CD4-positive, alpha-beta T cell treated with Interleukin-17A for 1 hour (primary cell): ENCODE results near the gene RSPH9.

Source experiments
- DNase-seq: peaks from one replicate; pipeline ENCODE4 v3.0.0-alpha.2; 2020

Gene RSPH9

GRCh38 chr6:43714311-43715055 lies 69.6 kb downstream of the RSPH9 start:
- no peak for DNase-seq

GRCh38 chr6:43715056-43715788 lies 70.4 kb downstream of the RSPH9 start:
- DNase-seq: no peak

DNA sequence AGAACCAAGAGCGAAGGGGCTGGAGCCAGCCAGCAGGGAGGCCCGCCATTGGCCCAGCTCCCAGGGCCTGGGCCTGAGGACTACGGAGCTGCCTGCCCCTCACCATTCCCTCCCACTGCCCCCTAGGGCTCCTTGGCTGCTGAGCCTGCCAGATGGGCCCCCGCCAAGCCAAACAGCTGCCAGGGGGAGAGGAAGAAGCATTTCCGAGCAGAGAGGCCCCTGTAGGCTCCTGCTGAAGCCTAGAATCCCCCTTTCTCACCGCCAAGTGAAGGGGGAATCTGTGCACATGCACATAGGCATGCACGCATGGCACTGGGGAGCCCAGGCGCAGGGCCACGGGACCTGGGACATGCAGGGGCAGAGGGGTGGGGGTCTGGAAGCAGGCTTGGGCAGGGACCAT lies 71.3 kb downstream of the RSPH9 start:
- no peak for DNase-seq

DNA sequence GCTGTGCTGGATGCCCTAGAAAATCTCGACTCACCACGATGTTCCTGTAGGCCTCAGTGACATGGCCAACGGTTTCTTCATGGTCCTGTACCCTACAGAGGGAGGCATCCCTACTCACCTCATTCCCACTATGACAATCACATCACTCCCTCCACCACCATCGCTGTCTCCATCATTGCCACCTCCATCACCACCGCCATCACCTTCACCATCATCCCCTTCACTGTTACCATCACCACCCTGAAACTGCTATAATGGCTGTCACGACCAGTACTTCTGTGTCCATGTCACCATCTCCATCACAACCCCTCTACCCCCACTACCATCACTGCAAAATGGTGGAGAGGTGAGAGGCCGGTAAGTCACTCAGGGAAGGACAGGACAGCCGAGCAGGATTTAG lies 72.6 kb downstream of the RSPH9 start:
- no peak for DNase-seq

GRCh38 chr6:43717822-43718221 lies 73.0 kb downstream of the RSPH9 start:
- DNase-seq: no peak

DNA sequence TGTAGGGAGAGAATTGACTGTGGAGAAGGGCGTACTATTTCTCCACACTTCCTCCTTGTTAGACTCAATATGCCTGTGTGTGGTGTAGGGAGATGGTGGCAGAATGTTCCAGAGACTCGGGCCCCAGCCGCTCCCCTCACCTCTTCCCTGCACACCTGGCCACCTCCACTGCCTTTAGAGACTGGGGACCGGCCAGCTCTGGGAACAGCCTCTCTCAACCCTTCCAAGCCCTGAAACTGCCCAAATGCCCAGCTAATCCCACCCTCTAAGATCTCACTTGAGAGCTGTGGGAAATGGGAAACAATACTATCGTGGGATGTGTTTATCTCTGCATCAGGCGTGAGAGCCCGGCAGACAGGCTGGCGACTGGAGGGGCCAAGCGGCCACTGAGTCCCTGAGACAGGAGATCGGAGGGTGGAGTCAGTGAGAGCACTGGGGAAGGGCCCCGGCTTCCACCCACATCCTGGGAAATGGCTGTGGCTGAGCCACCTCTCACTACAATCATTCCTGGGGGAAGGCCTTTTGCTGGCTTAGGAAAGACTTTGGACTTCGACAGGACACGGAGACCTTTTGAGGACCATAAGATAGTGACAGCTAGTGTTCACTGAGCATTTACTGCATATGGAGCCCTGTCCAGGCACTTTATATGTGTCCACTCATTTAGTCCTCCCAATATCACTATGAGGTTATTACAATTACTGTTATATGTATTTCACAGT lies 73.7 kb downstream of the RSPH9 start:
- DNase-seq: no peak

DNA sequence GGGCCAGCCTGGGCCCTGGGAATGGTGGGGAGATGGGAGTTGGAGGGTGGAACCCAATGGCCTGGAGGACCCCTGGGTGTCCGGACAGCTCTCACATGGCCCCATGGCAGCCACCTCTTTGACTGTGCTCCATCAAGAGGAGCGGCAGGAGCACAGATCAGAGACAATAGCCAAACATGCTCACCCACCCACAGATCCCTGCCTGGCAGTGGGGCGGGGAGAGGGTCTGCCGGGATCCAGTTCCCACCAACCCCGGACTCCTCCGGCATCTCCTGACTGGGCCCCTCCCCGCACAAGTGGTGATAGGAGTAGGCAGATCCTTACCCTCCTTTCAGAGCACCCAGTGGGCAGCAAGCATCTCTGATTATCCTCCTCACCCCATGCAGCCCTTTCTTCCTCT lies 74.7 kb downstream of the RSPH9 start:
- DNase-seq: no peak

DNA sequence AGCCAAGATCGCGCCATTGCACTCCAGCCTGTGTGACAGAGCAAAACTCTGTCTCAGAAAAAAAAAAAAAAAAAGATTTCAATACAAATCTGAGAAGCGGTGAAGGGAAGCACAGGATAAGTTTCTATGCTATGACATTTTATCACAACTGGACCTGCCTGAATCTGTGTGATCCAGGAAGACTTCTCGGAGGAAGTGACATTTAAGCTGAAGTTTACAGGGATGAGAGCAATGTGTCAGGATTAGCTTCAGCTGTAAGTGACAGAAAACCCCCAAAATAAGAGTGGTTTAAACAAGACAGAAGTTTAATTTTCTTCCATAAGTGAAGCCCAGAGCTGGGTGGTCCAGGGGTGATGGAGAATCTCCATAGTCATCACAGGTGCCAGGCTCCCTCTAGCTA lies 76.2 kb downstream of the RSPH9 start:
- no peak for DNase-seq
